Putamen (tissue), 1 donor: ENCODE data around the gene PFKM.
A peak's percentile ranks its signal among the peaks of the same experiment; 100 is the strongest.

ENCODE experiments used
- DNase-seq: peaks from one replicate; pipeline ENCODE4 v3.0.0-alpha.2; 2016; ENCODE audit warnings: low spot score

The PFKM gene

DNA sequence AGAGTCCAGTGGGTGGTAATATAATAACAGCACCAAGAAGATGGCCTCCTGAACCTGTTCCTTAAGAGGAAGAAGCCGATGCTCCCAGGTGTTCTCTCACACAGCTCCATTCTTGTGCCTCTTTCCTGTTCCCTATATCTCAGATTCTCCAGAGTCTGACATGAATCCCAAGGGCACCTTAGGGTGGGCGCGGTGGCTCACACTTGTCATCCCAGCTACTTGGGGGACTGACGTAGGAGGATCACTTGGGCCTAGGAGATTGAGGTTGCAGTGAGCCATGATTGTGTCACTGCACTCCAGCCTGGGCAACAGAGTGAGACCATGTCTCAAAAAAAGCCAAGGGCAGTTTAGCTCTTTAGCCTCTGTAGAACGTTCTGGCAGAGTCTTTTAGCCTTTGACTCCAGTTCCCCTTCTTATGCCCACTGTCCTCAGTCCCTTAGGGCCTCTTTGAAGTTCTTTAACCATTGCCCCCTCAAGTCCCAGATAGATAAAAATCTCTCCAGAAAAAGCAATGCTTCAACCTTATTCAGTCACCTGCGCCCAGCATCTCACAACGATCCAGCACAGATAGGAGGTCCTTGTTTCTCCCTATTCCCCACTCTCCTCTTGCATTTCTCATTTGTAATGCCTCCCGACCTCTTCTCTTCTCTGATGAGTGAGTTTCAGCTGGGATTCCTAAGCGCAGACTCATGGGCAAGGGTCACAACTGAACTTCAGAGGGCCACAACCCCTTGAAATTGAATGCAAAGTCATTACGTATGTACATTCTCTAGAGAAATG, 68.9 kb downstream of the PFKM start:
- DNase-seq, result no peak

DNA sequence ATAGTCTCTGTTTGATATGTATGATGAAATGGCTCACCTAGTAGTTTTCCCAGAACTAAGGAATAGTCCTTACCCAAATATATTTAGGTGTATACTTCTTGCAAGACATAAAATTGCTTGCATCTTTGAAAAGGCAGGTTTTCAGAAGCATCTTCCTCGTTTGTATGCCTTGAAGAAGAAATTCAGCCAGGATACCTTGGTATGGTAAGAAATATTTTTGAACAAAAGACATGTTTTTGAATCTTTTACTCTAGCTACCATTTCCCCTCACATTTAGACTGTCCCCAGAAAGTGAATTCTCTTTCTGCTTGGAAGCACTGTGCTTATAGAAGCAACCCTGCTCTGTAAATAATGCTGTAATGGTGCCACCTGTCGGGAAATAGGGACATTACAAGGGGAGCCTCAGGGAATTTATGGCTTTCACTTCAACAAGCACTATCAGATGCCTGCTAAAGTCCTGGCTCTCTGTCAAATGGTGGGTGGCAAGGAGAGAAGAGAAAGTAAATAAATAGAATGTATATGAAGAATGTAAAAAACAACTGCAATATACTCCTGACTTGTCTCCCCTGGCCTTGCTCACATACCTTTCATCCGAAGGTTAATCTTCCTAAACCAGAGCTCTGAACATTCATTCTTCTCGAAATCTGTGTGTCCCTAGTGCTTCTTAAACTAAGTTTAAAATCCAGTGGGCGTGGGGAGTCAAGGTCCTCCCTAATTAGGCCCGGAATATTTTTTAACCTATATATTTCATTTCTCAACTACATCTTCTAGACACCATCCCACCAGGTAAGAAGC, 70.4 kb downstream of the PFKM start:
- DNase-seq, result peak; percentile 78

DNA sequence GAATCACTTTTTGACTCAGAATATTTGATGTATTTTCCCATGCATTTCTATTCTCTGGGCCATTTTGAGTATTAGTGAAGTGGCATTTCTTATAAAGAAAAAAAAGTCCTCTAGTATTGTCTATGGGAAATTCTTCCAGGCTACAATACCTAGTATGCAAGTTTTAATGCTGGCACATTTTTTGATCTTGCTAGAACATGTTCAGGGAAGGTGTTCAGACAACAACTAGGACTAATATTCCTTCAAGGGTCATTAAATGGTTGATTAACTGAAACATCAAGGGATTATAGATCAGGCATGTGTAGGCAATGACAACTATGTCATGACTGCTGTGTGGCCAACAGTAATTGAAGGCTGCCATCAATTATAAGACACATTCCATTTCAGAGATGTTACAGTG, 71.9 kb downstream of the PFKM start:
- DNase-seq, result no peak

DNA sequence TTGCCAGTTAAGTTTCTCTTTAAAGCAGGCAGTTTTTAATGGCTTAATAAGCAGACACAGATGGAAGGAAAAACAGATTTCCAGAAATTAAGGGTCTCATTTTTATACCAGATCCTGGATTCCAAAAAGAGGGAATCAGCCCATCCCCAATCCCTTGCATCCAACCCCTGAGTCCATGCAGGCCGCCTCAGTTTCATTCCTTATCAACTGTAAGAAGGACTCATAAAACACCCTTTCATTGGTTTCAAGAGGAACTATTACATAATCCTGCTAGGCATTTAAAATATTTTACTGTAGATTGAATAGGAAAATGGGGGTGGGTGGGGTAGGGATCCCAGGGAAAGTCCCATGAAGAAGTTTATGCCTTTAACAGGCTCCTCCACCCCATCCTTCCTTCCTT, 73.7 kb downstream of the PFKM start:
- no peak for DNase-seq

DNA sequence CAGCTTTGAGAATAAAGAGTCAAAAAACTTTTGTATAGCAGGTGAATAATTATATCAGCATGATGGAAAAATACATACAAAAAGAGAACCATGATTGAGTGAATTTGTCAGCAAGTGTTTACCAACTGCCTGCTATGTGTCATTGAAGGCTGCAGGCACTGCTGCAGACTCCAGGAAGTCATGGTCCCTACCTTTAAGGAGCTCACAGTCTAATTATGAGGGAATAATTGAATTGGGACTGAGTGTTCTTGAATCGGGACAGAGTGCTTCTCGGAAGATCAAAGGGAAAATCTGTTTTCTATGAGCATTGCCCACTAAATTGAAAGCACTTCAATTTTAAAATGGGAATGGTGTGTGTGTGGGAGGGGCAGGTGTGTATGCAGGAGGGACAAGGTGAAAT, 74.5 kb downstream of the PFKM start:
- no peak for DNase-seq

DNA sequence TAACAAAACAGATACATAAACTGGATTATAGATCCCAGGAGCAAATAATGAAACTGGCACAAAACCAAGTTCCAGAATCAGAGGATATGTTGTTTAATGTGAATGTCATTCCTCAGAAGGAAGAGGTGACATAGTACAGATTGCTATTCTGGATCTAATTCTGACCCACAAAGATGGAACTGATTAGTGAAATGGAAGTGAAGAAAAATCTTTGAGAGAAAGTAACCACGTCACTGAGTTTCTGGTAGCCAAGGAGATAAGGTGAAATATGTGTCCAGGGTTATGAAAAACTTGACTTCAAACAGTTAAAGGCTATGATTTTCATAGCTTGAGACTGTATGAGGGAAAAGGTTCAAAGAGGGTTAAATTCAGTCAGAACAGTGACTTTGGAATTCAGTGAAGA, 75.6 kb downstream of the PFKM start:
- DNase-seq, result no peak
